Tibial artery (tissue), 4 donors: ENCODE measurements around the gene RAB15.

ENCODE experiments used
- DNase-seq, 2 donors: peaks; one replicate each; pipeline ENCODE4 v3.0.0-alpha.2; 2019
- H3K27ac ChIP-seq, 2 donors: fragments of 200-600 bp; sonication (generic) in 1 of 2; 1 replicate in 1 of 2; 2 replicates in 1 of 2; pipeline ENCODE4 v1.5.1; 2018 to 2019; ENCODE audit warnings: mild to moderate bottlenecking in 1 of 2
- H3K27me3 ChIP-seq, 2 donors: fragments of 200-600 bp; sonication (generic) in 1 of 2; one replicate each; pipeline versions ENCODE4 v1.5.1 to v1.6.0; 2016 to 2019
- H3K36me3 ChIP-seq, 3 donors: fragments of 200-600 bp; sonication (generic) in 2 of 3; one replicate each; pipeline ENCODE4 v1.5.1; 2016 to 2019; ENCODE audit warnings: mild to moderate bottlenecking in 2 of 3
- H3K4me1 ChIP-seq, 4 donors: fragments of 200-600 bp; sonication (generic) in 2 of 4; 1 replicate in 3 of 4; 2 replicates in 1 of 4; pipeline ENCODE4 v1.5.1; 2016 to 2019
- H3K4me3 ChIP-seq, 2 donors: fragments of 200-600 bp; sonication (generic) in 1 of 2; 1 replicate in 1 of 2; 2 replicates in 1 of 2; pipeline ENCODE4 v1.5.1; 2018 to 2019; ENCODE audit warnings: mild to moderate bottlenecking in 2 of 2
- H3K9me3 ChIP-seq, 3 donors: fragments of 200-600 bp; sonication (generic) in 1 of 3; one replicate each; pipeline ENCODE4 v1.5.1; 2016 to 2019
- intact Hi-C: fragments of 100-400 bp; cut with DNase I; formaldehyde crosslinking; loops from one replicate; pipeline ENCODE4 v1.15.0; 2023; ENCODE audit warnings: low total_unique reads
- TF ChIP-seq, protein P1 (sequence below), 2 experiments: fragments of 200-600 bp in 1 of 2; fragments of 450-650 bp in 1 of 2; IDR thresholded peaks; one replicate each; pipeline ENCODE4 v1.5.1; 2017 to 2019; ENCODE audit warnings: antibody characterized with exemption in 2 of 2, mild to moderate bottlenecking in 1 of 2, moderate library complexity in 1 of 2

The RAB15 gene

DNA sequence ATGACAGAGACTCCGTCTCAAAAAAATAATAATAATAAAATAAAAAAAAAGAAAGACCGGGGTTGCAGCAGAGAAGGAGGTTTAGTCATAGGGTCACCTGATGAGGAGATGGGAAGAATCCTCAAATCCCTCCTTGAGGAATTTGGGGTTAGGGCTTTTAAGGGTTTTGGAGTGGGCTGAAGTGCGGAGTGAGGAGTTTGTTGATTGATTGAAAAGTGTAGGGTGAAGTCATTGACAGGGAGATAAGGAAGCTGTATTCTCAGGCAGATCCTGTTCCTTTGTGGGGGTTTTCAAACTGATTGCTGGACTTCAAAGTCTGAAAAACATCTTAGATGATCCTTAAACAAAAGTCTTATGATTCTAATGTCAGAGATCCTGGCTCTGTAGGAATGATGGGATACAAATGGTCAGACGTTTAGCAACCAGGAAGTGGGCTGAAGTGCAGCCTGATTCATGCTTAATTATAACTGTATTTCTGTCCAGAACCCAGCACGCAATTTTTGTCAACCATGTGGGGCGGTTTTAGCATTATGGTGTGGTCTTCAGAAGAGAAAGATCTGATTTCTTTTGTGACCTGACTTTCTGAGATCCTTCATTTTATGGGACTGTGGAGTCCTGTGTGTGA lies 30.6 kb upstream of the RAB15 start:
- Histone ChIP-seq H3K4me3 (no peak overlapping the region), H3K4me1 (no peaks in the 10 kb centered on the region), H3K27ac (no peak overlapping the region), H3K9me3 (no peaks in the 10 kb centered on the region), H3K27me3 (no peaks in the 10 kb centered on the region), H3K36me3 (peaks cover 0 to 13% (median 10%) of the 10 kb centered on the region in 3 donors)
- intact Hi-C loops = no loop called here
- TF ChIP-seq, protein P1, sequence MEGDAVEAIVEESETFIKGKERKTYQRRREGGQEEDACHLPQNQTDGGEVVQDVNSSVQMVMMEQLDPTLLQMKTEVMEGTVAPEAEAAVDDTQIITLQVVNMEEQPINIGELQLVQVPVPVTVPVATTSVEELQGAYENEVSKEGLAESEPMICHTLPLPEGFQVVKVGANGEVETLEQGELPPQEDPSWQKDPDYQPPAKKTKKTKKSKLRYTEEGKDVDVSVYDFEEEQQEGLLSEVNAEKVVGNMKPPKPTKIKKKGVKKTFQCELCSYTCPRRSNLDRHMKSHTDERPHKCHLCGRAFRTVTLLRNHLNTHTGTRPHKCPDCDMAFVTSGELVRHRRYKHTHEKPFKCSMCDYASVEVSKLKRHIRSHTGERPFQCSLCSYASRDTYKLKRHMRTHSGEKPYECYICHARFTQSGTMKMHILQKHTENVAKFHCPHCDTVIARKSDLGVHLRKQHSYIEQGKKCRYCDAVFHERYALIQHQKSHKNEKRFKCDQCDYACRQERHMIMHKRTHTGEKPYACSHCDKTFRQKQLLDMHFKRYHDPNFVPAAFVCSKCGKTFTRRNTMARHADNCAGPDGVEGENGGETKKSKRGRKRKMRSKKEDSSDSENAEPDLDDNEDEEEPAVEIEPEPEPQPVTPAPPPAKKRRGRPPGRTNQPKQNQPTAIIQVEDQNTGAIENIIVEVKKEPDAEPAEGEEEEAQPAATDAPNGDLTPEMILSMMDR (IDR thresholded peaks at IDR 0.05) = no peak
- DNase-seq = no peak

- no peaks in the 10 kb centered on the region for H3K9me3 ChIP-seq
- no peaks in the 10 kb centered on the region for H3K4me1 ChIP-seq
- intact Hi-C loops = no loop called here
- TF ChIP-seq, protein P1 (IDR thresholded peaks at IDR 0.05) = no peak
- no peak for DNase-seq
- no peak overlapping the region for H3K27ac ChIP-seq
- H3K36me3 ChIP-seq = peaks cover 0 to 13% (median 10%) of the 10 kb centered on the region in 3 donors
- no peaks in the 10 kb centered on the region for H3K27me3 ChIP-seq
- H3K4me3 ChIP-seq = no peak overlapping the region
These were observed 29.6 kb upstream of the RAB15 start for GRCh38 chr14:65001723-65002122.

DNA sequence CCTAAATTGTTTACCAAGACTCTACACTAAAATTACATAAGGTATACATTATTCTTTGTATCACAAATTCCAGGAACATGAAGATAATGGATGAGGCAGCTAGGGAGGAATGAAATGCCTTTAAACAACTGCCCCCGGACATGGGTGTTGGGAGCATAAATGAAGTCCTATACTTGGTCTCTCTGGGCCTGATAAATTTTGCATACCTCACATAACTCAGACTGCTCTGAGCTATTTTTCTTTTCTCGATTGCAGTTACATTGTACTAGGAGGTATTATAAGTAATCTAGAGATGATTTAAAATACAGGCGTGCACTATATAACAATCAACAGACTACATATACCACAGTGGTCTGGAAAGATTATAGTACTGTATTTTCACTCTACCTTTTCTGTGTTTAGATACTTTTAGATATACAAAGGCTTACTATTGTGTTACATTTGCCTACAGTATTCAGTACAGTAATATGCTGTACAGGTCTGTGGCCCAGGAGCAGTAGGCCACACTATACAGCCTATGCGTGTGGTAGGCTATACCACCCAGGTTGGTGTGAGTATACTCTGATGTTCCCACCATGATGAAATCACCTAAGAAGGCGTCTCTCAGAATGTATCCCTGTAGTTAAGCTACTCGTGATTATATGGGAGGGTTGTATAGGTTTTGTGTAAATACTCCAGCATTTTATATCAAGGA lies 28.9 kb upstream of the RAB15 start:
- H3K9me3 ChIP-seq = no peaks in the 10 kb centered on the region
- intact Hi-C loops = no loop called here
- H3K27ac ChIP-seq = no peak overlapping the region
- peaks cover 0 to 10% (median 9%) of the 10 kb centered on the region in 3 donors for H3K36me3 ChIP-seq
- no peak overlapping the region for H3K4me3 ChIP-seq
- H3K27me3 ChIP-seq = no peaks in the 10 kb centered on the region
- DNase-seq = no peak
- no peaks in the 10 kb centered on the region for H3K4me1 ChIP-seq
- TF ChIP-seq, protein P1 (IDR thresholded peaks at IDR 0.05) = no peak

DNA sequence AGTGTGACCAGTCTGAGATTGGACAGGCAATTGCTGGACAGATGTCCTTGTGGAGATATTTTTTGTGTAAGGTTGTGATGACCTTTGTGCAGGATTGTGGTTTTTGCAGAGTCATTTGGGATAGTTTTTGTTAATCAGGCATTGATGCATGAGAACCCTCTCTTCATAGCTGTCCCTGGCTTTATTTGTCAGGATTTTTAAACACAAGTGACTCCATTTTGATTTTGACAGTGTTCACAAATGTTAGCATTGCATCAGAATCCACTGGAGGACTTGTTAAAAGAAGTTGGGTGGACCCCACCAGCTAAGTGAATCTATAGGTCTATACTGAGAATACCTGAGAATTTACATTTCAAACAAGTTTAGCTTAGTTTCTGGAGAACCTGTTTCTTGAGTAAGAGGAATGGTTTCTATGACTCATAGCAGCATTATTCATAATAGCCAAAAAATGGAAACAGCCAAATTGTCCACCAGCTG lies 26.4 kb upstream of the RAB15 start:
- no peak for DNase-seq
- no peak overlapping the region for H3K27ac ChIP-seq
- H3K4me1 ChIP-seq = no peaks in the 10 kb centered on the region
- H3K36me3 ChIP-seq = no peaks in the 10 kb centered on the region
- no peaks in the 10 kb centered on the region for H3K27me3 ChIP-seq
- TF ChIP-seq, protein P1 (IDR thresholded peaks at IDR 0.05) = no peak
- no peaks in the 10 kb centered on the region for H3K9me3 ChIP-seq
- H3K4me3 ChIP-seq = no peak overlapping the region
- intact Hi-C loops = no loop called here

- Histone ChIP-seq H3K4me3 (no peak overlapping the region), H3K4me1 (no peaks in the 10 kb centered on the region), H3K36me3 (no peaks in the 10 kb centered on the region), H3K9me3 (no peaks in the 10 kb centered on the region), H3K27me3 (no peaks in the 10 kb centered on the region), H3K27ac (no peak overlapping the region)
- DNase-seq = no peak
- TF ChIP-seq, protein P1 (IDR thresholded peaks at IDR 0.05) = no peak
- intact Hi-C loops = no loop called here
These were observed 25.1 kb upstream of the RAB15 start for GRCh38 chr14:64997108-64997794.
